Sigmoid colon (tissue), 4 donors: ENCODE measurements around the gene NAA80.

Source experiments
- EP300 ChIP-seq, 4 donors: sonication (generic); formaldehyde crosslinking; IDR thresholded peaks; one replicate each; pipeline ENCODE4 v1.6.1; 2017; ENCODE audit warnings: antibody characterized with exemption in 4 of 4
- POLR2A ChIP-seq, 2 donors: fragments of 450-650 bp; IDR thresholded peaks; one replicate each; pipeline ENCODE4 v1.6.1; 2016; ENCODE audit warnings: antibody characterized with exemption in 2 of 2, mild to moderate bottlenecking in 2 of 2, moderate library complexity in 2 of 2
- POLR2AphosphoS5 ChIP-seq, 4 donors: sonication (generic); formaldehyde crosslinking; IDR thresholded peaks; one replicate each; pipeline ENCODE4 v1.6.1; 2017; ENCODE audit warnings: antibody characterized with exemption in 4 of 4
- TF ChIP-seq, protein P1 (sequence below), 4 experiments: fragments of 450-650 bp in 3 of 4; fragments of 200-600 bp in 1 of 4; IDR thresholded peaks; one replicate each; pipeline ENCODE4 v1.5.1; 2016 to 2019; ENCODE audit warnings: antibody characterized with exemption in 4 of 4, mild to moderate bottlenecking in 3 of 4, moderate library complexity in 2 of 4

GRCh38 chr3:50265571-50265970 is 33.6 kb downstream of the NAA80 start:
- TF ChIP-seq, protein P1, sequence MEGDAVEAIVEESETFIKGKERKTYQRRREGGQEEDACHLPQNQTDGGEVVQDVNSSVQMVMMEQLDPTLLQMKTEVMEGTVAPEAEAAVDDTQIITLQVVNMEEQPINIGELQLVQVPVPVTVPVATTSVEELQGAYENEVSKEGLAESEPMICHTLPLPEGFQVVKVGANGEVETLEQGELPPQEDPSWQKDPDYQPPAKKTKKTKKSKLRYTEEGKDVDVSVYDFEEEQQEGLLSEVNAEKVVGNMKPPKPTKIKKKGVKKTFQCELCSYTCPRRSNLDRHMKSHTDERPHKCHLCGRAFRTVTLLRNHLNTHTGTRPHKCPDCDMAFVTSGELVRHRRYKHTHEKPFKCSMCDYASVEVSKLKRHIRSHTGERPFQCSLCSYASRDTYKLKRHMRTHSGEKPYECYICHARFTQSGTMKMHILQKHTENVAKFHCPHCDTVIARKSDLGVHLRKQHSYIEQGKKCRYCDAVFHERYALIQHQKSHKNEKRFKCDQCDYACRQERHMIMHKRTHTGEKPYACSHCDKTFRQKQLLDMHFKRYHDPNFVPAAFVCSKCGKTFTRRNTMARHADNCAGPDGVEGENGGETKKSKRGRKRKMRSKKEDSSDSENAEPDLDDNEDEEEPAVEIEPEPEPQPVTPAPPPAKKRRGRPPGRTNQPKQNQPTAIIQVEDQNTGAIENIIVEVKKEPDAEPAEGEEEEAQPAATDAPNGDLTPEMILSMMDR (IDR thresholded peaks at IDR 0.05) = no peak
- TF ChIP-seq POLR2A (IDR thresholded peaks at IDR 0.05) (no peak), POLR2AphosphoS5 (IDR thresholded peaks at IDR 0.05) (no peak), EP300 (IDR thresholded peaks at IDR 0.05) (no peak)
